GM12801 (cell line): ENCODE measurements around the gene B9D1.

Experiments
- TF ChIP-seq, protein P1 (sequence below): IDR thresholded peaks from one replicate; pipeline ENCODE4 v1.5.1; 2011; ENCODE audit warnings: control low read depth; ENCODE audit not compliant: insufficient read length; ENCODE audit errors: extremely low read depth

The B9D1 gene, protein sequence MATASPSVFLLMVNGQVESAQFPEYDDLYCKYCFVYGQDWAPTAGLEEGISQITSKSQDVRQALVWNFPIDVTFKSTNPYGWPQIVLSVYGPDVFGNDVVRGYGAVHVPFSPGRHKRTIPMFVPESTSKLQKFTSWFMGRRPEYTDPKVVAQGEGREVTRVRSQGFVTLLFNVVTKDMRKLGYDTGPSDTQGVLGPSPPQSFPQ

DNA sequence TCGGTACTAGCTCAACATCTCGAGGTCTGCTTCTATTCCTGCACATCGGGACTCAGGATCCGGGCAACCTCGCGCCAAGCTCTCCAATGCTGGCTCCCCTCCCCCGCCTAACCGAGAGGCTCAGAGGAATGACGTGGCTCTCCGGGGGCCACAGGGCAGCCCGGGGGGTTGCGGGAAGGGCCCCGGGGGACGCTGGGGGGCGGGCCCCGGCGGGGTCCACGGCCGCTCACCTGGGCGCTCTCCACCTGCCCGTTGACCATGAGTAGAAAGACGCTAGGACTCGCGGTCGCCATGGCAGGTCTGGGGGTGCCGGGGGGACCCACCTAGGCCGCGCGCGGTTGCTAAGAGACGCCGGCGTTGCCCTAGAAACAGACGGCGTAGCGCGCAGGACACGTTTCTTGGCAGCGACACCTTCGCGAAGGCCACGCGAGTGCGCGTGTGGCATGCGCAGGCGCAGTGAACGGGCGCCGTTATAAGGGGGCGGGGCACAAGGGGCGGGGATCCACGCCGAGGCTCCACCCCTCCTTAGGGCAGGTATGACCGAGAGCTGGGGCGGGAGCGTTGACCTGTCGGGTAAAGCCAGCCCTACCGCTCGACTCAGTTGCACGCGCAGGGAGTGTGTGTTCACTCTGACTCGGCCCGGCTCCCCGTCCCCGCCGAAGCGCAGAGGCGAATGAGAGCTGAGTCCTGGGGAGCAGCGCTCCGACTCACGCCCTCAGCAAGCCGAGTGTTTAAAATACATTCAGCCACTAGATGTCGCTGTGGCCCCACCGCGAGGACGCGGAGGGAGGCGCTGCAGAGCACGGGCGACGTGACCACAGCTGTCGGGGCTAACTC is at the start of gene B9D1:
B9D1 (minus strand) TSS at position 447 of the 837 bp plus-strand sequence; CDS start at position 293, 154 bp downstream.
- TF ChIP-seq, protein P1, sequence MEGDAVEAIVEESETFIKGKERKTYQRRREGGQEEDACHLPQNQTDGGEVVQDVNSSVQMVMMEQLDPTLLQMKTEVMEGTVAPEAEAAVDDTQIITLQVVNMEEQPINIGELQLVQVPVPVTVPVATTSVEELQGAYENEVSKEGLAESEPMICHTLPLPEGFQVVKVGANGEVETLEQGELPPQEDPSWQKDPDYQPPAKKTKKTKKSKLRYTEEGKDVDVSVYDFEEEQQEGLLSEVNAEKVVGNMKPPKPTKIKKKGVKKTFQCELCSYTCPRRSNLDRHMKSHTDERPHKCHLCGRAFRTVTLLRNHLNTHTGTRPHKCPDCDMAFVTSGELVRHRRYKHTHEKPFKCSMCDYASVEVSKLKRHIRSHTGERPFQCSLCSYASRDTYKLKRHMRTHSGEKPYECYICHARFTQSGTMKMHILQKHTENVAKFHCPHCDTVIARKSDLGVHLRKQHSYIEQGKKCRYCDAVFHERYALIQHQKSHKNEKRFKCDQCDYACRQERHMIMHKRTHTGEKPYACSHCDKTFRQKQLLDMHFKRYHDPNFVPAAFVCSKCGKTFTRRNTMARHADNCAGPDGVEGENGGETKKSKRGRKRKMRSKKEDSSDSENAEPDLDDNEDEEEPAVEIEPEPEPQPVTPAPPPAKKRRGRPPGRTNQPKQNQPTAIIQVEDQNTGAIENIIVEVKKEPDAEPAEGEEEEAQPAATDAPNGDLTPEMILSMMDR = peak; percentile 42

DNA sequence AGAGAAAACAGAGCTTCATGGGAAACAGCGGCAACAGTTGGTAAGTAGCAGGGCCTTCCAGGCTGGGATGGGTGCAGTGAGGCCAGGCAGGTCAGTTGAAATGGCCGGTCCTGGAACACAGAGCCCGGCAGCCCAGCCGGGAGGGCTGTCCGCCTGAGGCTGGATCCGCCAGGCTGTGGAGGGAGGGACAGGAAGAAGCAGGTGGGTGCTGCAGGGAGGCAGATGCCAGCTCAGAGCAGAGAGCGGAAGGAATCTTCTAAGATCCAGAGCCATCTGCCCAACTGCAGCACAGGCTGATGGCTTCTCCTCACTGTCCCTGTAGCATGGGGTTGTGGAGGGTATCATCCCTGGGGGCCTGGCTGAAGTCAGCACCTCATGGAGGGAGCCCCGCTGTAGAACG is 49.1 kb upstream of the B9D1 start:
- TF ChIP-seq, protein P1 = no peak

DNA sequence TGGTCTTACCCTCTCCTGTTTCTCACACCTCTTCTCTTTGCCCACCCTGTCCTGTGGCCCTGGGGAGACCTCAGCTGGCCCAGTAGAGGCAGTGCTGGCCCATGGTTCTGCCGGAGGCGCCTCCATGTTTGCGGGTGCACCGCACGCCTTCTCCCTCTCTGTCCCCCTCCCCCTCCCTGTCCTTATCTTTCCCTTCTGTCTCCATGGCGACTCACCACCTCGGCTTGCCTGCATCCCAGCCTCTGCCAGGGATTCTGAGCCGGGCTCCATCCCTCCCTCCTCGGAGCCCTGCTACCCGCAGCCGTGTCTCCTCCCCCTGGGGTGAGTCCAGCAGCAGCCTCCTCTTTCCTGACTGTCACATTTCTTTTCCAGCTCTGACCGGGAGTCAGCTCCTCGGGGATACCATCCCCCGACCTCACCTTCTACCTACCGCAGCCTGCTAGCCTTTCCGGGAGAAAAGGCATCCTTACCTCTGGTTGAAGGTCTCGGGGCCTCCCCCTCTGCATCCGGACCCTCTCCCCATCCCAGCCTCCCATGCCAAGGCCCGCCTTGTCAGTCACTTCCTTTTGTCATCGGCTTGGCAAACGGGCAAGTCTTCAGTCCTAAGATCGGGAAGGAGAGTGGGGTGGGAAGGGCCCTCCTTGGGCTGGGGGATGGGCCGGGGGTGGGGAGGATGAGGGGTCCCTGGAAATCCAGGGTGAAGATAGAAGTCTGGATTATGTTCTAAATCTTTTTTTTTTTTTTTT is 48.5 kb upstream of the B9D1 start, which contains the start of gene RNF112:
RNF112 (plus strand) TSS at position 358 of the 746 bp plus-strand sequence; CDS start at position 535, 177 bp downstream.
- TF ChIP-seq, protein P1 = no peak

DNA sequence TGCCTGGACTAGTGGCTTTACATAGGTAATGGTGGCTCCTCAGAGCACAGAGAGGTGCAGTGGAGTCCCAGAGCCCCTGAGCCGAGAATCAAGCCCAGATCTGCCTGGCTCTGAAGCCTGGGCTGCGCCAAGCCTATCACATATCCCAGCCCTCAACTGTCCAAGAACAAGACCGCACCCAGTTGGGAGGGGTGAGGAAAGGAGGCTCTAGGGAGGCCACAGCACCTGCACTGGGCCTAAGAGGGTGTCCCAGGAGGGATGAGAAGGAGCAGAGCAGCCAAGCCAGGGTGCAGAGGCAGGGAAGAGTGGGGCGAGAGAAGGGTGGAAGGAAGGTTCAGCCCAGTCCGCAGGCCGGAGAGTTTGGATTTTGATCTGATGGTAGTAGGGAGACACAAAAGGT is 47.6 kb upstream of the B9D1 start:
- TF ChIP-seq, protein P1 = no peak

DNA sequence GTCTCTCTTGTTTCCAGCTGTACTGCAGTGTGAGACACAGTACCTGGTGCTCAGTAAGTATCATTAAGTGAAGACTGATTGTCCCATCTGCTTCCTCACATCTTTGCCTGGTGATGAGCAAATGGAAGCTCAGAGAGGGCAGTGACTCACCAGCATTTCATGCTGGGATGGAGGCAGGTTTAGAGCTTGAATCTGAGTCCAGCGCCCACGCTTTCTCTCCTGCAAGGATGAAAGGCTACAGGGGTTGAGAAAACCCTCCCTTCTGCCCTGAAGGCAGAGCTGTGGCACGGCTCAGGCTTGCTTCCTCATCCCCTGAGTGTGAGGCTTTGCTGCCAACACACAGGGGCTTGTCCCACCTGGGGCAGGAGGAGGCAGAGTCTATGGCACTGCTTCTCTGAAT is 47.0 kb upstream of the B9D1 start:
- TF ChIP-seq, protein P1 = no peak

DNA sequence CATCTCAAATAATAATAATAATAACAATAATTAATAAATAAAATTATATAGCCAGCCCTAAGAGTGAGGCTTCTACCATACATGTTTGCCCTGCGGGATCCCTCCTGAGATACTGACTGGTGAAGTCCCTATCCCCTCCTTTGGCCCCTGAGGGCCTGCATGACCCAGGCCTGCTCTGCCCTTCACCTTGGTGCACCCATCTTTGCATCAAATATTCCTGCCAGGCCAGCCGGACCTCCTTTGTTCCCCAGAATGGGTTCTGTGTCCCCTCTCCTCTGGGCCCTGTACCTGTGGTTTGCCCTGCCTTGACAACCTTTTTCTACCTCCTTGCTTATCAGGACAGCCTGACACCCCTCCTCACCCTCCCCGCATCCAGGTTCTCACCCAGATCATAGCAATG is 46.5 kb upstream of the B9D1 start:
- TF ChIP-seq, protein P1 = no peak

DNA sequence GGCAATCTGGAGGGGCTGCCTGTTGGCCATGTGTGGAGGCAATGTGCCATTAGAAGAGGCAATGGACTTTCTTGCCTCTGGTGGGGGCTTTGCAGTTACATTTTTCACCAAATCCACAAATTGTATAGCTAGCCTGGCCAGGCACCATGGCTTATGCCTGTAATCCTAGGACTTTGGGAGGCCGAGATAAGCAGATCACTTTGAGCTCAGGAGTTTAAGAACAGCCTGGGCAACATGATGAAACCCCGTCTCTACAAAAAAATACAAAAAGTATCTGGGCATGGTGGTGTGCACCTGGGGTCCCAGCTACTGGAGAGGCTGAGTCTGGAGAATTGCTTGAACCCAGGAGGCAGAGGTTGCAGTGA is 45.8 kb upstream of the B9D1 start:
- TF ChIP-seq, protein P1 = no peak
